ENCODE data around the gene SLC23A2.

GRCh38 chr20:4936392-4936850, 64.9 kb downstream of the SLC23A2 start:
- no peak for TF ChIP-seq POLR2AphosphoS5 (IDR thresholded peaks at IDR 0.05; ENCODE audit: low read depth, low read length)
- TF ChIP-seq REST (IDR thresholded peaks at IDR 0.05; ENCODE audit: insufficient read depth in 1 of 2, low read depth in 2 of 2, low read length in 2 of 2): no peak

All from PFSK-1 (cell line).